ENCODE data around the gene SEMA4A.

The SEMA4A gene

GRCh38 chr1:156152628-156153027, 757 bp upstream of the SEMA4A start:
- H4K20me1 ChIP-seq (ENCODE audit: insufficient read depth) = no peaks in the 10 kb centered on the region
- H3K27me3 ChIP-seq (ENCODE audit: insufficient read depth, low read depth) = peaks cover 9% of the 10 kb centered on the region; the same call in 1 of the 2 replicates
- H3K27ac ChIP-seq = no peak overlapping the region
- no peaks in the 10 kb centered on the region for H3K79me2 ChIP-seq (ENCODE audit: insufficient read depth, low read depth)
- no peaks in the 10 kb centered on the region for H3K36me3 ChIP-seq (ENCODE audit: insufficient read depth)
- peaks cover 9% of the 10 kb centered on the region for H3K4me1 ChIP-seq (ENCODE audit: low read depth, poor library complexity, severe bottlenecking)
- no peak overlapping the region for H3K9ac ChIP-seq
- no peak overlapping the region for H2AFZ ChIP-seq (ENCODE audit: low read depth)
- H3K4me3 ChIP-seq (IDR thresholded peaks at IDR 0.05; ENCODE audit: insufficient read depth, low read depth, low read length) = no peak overlapping the region
- H3K4me2 ChIP-seq = no peak overlapping the region
- TF ChIP-seq CTCF (conservative IDR thresholded peaks at IDR 0.05; ENCODE audit: low read depth, low read length) = no peak

GRCh38 chr1:156154317-156154749, 948 bp downstream of the SEMA4A start:
- no peaks in the 10 kb centered on the region for H3K27me3 ChIP-seq (ENCODE audit: insufficient read depth, low read depth)
- H3K4me2 ChIP-seq = no peak overlapping the region
- no peaks in the 10 kb centered on the region for H3K36me3 ChIP-seq (ENCODE audit: insufficient read depth)
- no peaks in the 10 kb centered on the region for H3K79me2 ChIP-seq (ENCODE audit: insufficient read depth, low read depth)
- no peak overlapping the region for H3K27ac ChIP-seq
- no peaks in the 10 kb centered on the region for H4K20me1 ChIP-seq (ENCODE audit: insufficient read depth)
- no peak for TF ChIP-seq CTCF (conservative IDR thresholded peaks at IDR 0.05; ENCODE audit: low read depth, low read length)
- H2AFZ ChIP-seq (ENCODE audit: low read depth) = no peak overlapping the region
- no peak overlapping the region for H3K9ac ChIP-seq
- H3K4me1 ChIP-seq (ENCODE audit: low read depth, poor library complexity, severe bottlenecking) = peaks cover 9% of the 10 kb centered on the region
- no peak overlapping the region for H3K4me3 ChIP-seq (IDR thresholded peaks at IDR 0.05; ENCODE audit: insufficient read depth, low read depth, low read length)

- no peak overlapping the region for H3K27ac ChIP-seq
- no peak overlapping the region for H2AFZ ChIP-seq (ENCODE audit: low read depth)
- no peaks in the 10 kb centered on the region for H3K79me2 ChIP-seq (ENCODE audit: insufficient read depth, low read depth)
- H3K36me3 ChIP-seq (ENCODE audit: insufficient read depth) = no peaks in the 10 kb centered on the region
- no peak overlapping the region for H3K9ac ChIP-seq
- H3K4me2 ChIP-seq = no peak overlapping the region
- no peak for TF ChIP-seq CTCF (conservative IDR thresholded peaks at IDR 0.05; ENCODE audit: low read depth, low read length)
- no peaks in the 10 kb centered on the region for H4K20me1 ChIP-seq (ENCODE audit: insufficient read depth)
- no peak overlapping the region for H3K4me3 ChIP-seq (IDR thresholded peaks at IDR 0.05; ENCODE audit: insufficient read depth, low read depth, low read length)
- H3K4me1 ChIP-seq (ENCODE audit: low read depth, poor library complexity, severe bottlenecking) = peaks cover 7% of the 10 kb centered on the region
- H3K27me3 ChIP-seq (ENCODE audit: insufficient read depth, low read depth) = no peaks in the 10 kb centered on the region
These were observed 2.5 kb downstream of the SEMA4A start for GRCh38 chr1:156155756-156156510.

GRCh38 chr1:156157506-156157905, 4.1 kb downstream of the SEMA4A start:
- no peaks in the 10 kb centered on the region for H3K4me1 ChIP-seq (ENCODE audit: low read depth, poor library complexity, severe bottlenecking)
- no peak overlapping the region for H3K27ac ChIP-seq
- no peaks in the 10 kb centered on the region for H3K27me3 ChIP-seq (ENCODE audit: insufficient read depth, low read depth)
- no peak for TF ChIP-seq CTCF (conservative IDR thresholded peaks at IDR 0.05; ENCODE audit: low read depth, low read length)
- H3K4me3 ChIP-seq (IDR thresholded peaks at IDR 0.05; ENCODE audit: insufficient read depth, low read depth, low read length) = no peak overlapping the region
- H2AFZ ChIP-seq (ENCODE audit: low read depth) = no peak overlapping the region
- H3K4me2 ChIP-seq = no peak overlapping the region
- no peak overlapping the region for H3K9ac ChIP-seq
- H3K36me3 ChIP-seq (ENCODE audit: insufficient read depth) = no peaks in the 10 kb centered on the region
- H3K79me2 ChIP-seq (ENCODE audit: insufficient read depth, low read depth) = no peaks in the 10 kb centered on the region
- H4K20me1 ChIP-seq (ENCODE audit: insufficient read depth) = no peaks in the 10 kb centered on the region
